Suprapubic skin (tissue), 3 donors: Measurements from ENCODE around the gene S100A16.
"Not testable (repeated sequence)": the region's sequence is repeated elsewhere in the genome, so short reads cannot be mapped to it uniquely, and the experiment has no call there.

Experiments used
- CTCF ChIP-seq, 2 donors: fragments of 200-600 bp in 1 of 2; fragments of 450-650 bp in 1 of 2; sonication (generic) in 1 of 2; IDR thresholded peaks; one replicate each; pipeline ENCODE4 v1.5.1; 2016 to 2019; ENCODE audit warnings: antibody characterized with exemption in 2 of 2, mild to moderate bottlenecking in 1 of 2, moderate library complexity in 1 of 2
- POLR2A ChIP-seq, 2 donors: fragments of 450-650 bp; IDR thresholded peaks; one replicate each; pipeline ENCODE4 v1.6.1; 2017; ENCODE audit warnings: antibody characterized with exemption in 2 of 2, mild to moderate bottlenecking in 2 of 2, moderate library complexity in 2 of 2

GRCh38 chr1:153640213-153640612 is 27.3 kb upstream of the S100A16 start:
- not testable (repeated sequence) for TF ChIP-seq POLR2A, CTCF (IDR thresholded peaks at IDR 0.05)
